A673 (cell line): ENCODE results near the gene TBXAS1.

Source experiments
- EZH2 ChIP-seq: fragments of 200-600 bp; sonication (generic); IDR thresholded peaks from 2 replicates; pipeline ENCODE4 v1.6.1; 2017; ENCODE audit warnings: borderline replicate concordance, low read depth, mild to moderate bottlenecking, mixed read lengths, antibody characterized with exemption, low read length; ENCODE audit not compliant: poor library complexity, severe bottlenecking
- TF ChIP-seq, protein P1 (sequence below): fragments of 300-800, 200-600 bp; sonication (generic); conservative IDR thresholded peaks from 2 replicates; pipeline ENCODE4 v1.5.1; 2017; ENCODE audit warnings: low read depth, mild to moderate bottlenecking, antibody characterized with exemption, low read length, moderate library complexity, mixed read lengths

DNA sequence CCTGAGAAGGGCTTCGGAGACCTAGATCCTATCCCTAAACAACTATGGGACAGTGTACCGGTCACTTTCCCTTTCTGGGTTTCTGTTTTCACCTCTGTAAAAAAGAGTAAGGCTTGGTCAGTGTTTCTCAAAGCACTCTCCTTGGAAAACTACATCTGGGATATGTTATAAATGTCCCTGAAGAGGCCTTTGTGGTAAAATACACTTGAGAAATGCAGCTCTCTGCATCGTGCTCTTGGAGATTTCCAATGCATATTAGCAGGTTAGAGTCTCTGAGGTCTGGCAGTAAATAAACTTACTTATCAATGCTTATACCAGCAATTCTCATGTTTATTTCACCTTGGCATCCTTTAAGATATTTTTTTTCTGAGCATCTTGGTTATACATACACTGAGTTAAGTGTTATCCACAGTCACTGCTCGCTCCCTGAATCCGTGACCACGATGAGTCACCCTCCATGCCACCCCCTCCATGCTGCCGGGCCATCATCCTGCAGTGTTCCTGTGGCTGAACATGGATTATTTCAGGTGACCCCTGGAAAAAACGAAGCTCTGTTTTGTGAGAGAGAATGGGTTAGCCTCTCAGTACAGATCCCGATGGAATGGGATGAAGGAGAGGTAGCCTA, 3.3 kb upstream of the TBXAS1 start:
- TF ChIP-seq, protein P1, sequence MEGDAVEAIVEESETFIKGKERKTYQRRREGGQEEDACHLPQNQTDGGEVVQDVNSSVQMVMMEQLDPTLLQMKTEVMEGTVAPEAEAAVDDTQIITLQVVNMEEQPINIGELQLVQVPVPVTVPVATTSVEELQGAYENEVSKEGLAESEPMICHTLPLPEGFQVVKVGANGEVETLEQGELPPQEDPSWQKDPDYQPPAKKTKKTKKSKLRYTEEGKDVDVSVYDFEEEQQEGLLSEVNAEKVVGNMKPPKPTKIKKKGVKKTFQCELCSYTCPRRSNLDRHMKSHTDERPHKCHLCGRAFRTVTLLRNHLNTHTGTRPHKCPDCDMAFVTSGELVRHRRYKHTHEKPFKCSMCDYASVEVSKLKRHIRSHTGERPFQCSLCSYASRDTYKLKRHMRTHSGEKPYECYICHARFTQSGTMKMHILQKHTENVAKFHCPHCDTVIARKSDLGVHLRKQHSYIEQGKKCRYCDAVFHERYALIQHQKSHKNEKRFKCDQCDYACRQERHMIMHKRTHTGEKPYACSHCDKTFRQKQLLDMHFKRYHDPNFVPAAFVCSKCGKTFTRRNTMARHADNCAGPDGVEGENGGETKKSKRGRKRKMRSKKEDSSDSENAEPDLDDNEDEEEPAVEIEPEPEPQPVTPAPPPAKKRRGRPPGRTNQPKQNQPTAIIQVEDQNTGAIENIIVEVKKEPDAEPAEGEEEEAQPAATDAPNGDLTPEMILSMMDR = no peak
- TF ChIP-seq EZH2 = no peak
